SJSA1 (cell line): Measurements from ENCODE around the gene APOL1. TPM values are rescaled to one million over a fixed set of nuclear protein-coding genes. Genes with fewer than 3 reads are reported as not detected.

Experiments used
- total RNA-seq: library from RNA; depleted of rRNA; stranded (reverse); fragments of >200 nt; shearing (Covaris generic); gene quantifications from 2 replicates; pipeline ENCODE4 v1.2.3, GENCODE V29; 2014; rRNA removed

Gene APOL1
- total RNA-seq, 1 experiment from 2014 or later = 5.8 TPM

Other genes starting within 250 kb of the APOL1 start
- gene RBFOX2, start 224.3 kb upstream of the APOL1 start, total RNA-seq = 92.3 and 144 TPM in 2 replicates
- 2.6 and 4.7 TPM in 2 replicates for gene APOL3, start 92.4 kb upstream of the APOL1 start, total RNA-seq
- 0.08 TPM in 1 of 2 replicates, not detected in the other for gene APOL4, start 51.3 kb upstream of the APOL1 start, total RNA-seq
- 23.8 and 29.3 TPM in 2 replicates for gene APOL2, start 13.6 kb upstream of the APOL1 start, total RNA-seq
- gene MYH9, start 134.8 kb downstream of the APOL1 start, total RNA-seq = 510 and 668 TPM in 2 replicates
- gene TXN2, start 228.5 kb downstream of the APOL1 start, total RNA-seq = 18.8 and 27.4 TPM in 2 replicates